Suppressor macrophage treated with lipopolysaccharide for 1 hour (primary cell): ENCODE measurements around the gene CNTNAP2.
"Not testable (repeated sequence)": the region's sequence is repeated elsewhere in the genome, so short reads cannot be mapped to it uniquely, and the experiment has no call there.

ENCODE experiments used
- DNase-seq, 3 donors: peaks; one replicate each; pipeline ENCODE4 v3.0.0-alpha.2; 2020 to 2022

CNTNAP2 gene

DNA sequence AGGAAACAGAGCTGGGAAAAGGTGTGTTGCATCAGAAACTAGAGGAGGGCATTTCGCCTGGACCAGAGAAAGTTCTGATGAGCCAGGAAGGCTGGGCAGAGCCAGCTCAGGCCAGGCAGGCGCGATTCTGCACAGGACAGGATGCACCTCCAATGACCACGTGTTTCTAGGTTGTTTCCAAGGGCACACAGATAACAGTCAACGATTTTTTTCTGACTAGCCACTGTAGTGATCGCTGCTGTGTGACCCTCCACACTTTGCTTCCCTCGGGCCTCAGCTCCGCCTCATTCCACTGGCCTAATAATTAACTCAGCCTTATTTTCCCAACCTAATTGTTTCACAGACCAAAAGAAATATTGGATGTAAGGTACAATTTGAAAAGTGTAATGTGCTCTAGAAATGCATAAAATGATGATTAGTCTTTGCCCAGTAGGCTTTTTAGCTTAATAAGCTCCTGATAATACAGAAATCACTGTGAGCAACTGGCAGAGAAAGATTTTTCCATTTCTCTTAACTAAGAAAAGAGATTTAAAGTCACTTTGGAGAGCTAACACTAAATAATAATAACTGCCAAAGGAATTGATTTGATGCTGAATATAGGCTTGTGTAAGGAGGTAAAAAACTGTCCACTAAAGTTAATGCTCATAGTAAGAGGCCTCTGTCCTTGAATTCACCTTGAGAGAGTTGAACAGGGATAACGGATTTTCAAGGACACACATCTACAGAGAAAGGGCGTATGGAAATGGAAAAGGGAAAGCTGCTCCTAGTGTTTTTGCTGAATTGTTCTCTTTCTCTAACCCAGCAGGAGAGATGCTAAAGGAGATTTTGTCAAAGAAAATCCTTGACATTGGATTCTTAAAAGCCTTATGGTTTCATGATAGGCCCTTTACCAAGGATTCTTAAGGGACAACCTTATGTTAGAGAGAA, 2183.0 kb downstream of the CNTNAP2 start:
- DNase-seq, result no peak

GRCh38 chr7:148302436-148302835, 2185.8 kb downstream of the CNTNAP2 start:
- DNase-seq, result not testable (repeated sequence)

- no peak for DNase-seq
These were observed 2186.9 kb downstream of the CNTNAP2 start for GRCh38 chr7:148303295-148304082.

DNA sequence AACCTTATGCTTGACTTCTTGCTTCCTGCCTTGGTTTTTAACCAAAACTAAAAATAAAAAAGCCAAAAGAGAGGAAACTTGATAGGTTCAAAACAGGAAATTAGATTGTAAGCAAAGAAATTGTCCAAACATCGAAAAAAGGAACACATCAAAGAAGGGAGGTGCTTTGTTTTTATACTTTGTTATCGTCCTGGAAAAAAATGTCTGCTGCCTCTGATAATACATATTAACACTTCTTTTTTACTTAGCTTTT, 2187.4 kb downstream of the CNTNAP2 start:
- no peak for DNase-seq

GRCh38 chr7:148304456-148304855, 2187.9 kb downstream of the CNTNAP2 start:
- DNase-seq, result no peak

DNA sequence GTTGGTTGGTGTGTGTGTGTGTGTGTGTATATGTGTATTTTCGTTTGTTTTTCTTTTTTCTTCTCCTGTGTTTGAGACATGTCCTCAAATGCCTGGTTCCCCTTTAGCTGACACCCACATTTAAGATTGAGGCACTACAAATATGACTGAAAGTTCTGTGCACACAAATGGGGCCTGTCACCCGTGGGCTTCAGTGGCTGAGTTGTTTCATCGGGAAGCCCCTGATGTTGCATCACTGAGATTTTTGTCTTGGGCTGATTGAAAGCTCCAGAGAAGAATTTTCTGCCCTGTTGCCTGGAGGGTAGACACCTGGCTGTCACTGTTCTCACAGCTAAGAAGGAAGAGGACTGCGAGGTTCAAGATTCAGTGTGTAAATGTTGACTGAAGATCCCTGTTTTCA, 2190.2 kb downstream of the CNTNAP2 start:
- peak; percentile 40 to 74 (median 69) for DNase-seq

DNA sequence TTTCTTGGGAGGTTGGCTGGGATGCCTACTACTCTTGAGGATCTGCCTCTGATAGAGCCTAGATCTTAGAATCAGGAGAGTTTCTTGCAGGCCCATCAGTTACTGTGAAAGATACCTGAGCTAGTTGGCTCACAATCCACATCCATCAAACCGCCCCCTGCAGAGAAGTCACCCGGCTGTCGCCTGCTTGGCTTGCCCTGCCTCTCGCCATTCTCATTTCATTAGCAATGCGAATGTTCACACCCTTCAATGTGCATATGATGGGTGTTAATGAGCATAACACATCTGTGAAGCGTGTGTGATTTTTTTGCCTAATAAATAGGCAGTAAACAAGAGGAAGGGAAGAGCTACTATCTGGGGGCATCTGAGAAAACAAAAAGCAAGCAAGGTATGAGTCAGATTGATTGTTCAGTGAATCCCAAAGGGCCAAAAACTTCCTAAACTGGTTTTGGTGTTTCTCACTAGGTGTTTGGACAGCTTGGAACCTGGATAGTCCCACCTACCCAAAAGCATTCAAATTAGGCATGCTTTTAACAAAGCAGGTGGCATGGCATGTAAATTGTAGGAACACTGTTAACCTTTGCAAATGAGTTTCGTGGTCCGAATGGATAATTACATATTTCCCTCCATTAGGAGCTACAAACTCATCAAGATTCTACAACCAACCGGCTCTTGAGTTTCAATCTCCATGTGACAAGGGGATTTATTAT, 2201.7 kb downstream of the CNTNAP2 start:
- no peak for DNase-seq

- DNase-seq, result no peak
These were observed 2202.2 kb downstream of the CNTNAP2 start for GRCh38 chr7:148318838-148319237.

DNA sequence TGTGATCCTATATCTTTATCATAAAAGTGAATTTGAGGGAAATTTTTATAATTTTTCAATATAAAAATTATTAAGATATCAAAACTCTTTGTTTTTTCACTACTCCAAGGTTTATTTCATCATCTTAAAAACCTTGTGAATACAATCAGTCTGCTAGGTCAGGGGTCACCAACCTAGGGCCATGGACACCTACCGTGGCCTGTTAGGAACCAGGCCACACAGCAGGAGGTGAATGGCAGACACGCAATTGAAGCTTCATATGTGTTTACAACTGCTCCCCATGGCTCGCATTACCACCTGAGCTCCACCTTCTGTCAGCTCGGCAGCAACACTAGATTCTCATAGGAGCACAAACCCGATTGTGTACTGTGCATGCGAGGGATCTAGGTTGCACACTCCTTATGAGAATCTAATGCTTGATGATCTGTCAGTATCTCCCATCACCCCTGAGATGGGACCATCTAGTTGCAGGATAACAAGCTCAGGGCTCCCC, 2202.8 kb downstream of the CNTNAP2 start:
- DNase-seq, result no peak

- DNase-seq, result no peak
These were observed 2208.6 kb downstream of the CNTNAP2 start for GRCh38 chr7:148325208-148325607.

DNA sequence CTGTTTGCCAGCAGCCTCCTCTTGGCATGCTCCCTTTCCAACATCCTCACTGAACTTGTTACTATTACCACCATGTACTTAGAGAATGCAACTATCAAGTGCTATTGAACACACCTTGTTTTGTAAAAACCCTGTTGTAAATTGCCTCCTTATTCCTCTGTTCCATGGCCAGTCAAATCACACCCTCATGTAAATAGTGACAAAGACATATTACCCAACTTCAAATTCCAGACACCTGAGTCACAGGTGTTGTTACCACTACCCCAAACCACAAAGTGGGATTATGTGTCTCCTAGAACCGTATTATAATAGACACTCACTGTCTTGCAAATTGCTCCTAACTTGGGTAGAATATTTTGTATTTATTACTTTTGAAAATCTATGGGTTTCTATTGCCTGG, 2210.8 kb downstream of the CNTNAP2 start:
- DNase-seq, result no peak

- DNase-seq, result no peak
These were observed 2212.3 kb downstream of the CNTNAP2 start for GRCh38 chr7:148328906-148329305.

GRCh38 chr7:148330124-148330818, 2213.7 kb downstream of the CNTNAP2 start:
- DNase-seq, result no peak

- no peak for DNase-seq
These were observed 2214.2 kb downstream of the CNTNAP2 start for GRCh38 chr7:148330822-148331221.

GRCh38 chr7:148331456-148331855, 2214.9 kb downstream of the CNTNAP2 start:
- not testable (repeated sequence) for DNase-seq

- DNase-seq, result no peak
These were observed 2215.9 kb downstream of the CNTNAP2 start for GRCh38 chr7:148332191-148333186.

GRCh38 chr7:148334441-148334956, 2217.9 kb downstream of the CNTNAP2 start:
- no peak for DNase-seq

GRCh38 chr7:148334959-148335577, 2218.5 kb downstream of the CNTNAP2 start:
- DNase-seq, result peak; percentile 47 to 76 (median 68)

DNA sequence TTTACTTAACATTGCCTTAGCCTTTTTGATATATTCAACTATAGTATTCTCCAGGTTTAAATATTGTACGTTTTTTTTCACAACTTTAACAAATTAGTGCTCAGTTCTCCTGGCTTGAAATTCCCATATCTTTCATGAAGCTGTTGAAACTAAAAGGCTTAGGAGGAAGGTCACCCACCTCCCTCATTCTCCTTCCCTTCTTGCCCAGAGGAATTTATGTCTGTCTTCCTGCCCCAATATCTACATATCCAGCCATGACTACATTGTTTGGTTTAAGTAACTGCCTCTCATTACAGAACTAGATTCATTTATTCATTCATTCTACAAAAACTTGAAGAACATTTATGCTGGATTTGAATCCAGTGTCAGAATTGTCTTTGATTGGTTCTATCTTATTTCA, 2219.2 kb downstream of the CNTNAP2 start:
- no peak for DNase-seq

DNA sequence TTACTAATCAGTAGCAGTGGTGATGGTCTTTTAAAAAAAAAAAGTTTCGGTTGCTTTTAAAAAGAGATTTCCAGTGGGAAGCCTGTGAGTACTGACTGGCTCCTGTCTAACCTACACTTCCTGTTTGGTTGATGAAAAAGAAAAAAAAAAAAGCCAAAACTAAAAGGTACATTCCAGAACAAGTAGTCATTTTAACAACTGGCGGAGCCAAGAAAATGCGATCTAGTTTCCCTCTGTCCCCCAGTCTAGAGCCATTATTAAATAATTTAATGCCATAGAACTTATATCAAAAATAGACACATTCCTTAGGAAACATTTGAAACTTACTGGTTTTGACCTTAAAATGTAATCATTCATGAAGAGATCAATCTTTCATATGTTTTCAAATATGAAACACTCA, 2219.8 kb downstream of the CNTNAP2 start:
- no peak for DNase-seq
